NCI-H524 treated with DMSO at 0.1 percent for 48 hours (cell line): ENCODE results near the gene HTR3D.
"Not testable (repeated sequence)": the region's sequence is repeated elsewhere in the genome, so short reads cannot be mapped to it uniquely, and the experiment has no call there.

Experiments
- DNase-seq: peaks from one replicate; lab custom pipeline; 2025; lab: John Stamatoyannopoulos, UW

The HTR3D gene, protein sequence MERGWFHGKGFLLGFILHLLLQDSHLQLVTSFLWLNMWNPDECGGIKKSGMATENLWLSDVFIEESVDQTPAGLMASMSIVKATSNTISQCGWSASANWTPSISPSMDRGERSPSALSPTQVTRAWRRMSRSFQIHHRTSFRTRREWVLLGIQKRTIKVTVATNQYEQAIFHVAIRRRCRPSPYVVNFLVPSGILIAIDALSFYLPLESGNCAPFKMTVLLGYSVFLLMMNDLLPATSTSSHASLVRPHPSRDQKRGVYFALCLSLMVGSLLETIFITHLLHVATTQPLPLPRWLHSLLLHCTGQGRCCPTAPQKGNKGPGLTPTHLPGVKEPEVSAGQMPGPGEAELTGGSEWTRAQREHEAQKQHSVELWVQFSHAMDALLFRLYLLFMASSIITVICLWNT

DNA sequence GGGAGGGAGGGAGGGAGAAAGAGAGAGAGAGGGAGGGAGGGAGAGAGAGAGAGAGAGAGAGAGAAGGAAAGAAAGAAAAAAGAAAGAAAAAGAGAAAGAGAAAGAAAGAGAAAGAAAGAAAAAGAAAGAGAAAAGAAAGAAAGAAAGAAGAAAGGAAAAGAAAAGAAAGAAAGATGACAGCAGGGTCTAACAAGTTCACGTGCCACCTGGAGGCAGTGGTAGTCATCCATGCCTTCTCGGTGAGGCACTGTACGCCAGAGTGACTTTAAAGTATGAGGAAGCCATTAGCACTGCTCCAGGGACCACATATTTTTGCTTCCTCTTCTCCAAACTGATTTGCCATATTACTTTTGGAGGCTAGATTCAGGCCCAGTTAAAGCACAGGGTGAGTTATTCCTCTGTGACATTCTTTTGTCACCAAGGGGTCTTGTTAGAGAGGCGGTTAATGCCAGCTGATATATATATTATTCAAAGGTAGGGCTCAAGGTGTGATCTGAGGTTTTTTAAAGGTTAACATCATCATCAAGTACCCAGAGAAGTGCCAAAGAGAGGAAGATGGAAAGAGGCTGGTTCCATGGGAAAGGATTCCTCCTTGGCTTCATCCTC lies at the start of gene HTR3D:
Gene HTR3D (plus strand): TSS at position 556 of the 606 bp plus-strand sequence. CDS start 0 bp downstream, at position 556.
- DNase-seq: no peak

DNA sequence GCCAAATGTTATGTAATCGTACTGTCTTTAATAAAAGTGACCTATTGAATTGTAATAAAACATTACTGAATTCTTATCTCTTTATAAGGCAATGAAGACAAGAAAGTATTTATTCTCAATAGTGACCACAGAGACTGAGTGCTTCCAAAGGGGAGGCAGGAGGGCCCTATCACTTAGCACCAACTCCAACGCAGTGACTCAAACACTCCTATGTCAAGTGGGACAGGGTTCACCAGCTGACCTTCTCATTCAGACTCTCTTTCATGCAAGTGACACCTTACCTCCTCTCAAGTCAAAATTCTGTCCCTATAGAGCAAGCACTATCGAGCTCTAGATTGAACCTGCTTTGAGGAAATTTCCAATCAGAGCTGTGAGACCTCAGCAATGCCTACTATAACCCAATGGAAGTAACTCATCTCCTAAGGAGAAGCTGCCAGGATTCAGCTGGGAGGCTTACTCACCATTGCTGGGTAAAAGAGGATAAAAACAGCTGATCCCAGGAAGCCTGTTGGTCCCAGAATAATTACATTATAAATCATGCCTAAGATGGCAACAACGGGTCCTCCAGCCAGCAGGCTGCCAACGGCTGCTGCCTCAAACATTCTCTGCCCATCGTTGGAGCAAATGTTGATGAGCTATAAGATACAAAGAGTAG lies 49.4 kb upstream of the HTR3D start:
- no peak for DNase-seq

DNA sequence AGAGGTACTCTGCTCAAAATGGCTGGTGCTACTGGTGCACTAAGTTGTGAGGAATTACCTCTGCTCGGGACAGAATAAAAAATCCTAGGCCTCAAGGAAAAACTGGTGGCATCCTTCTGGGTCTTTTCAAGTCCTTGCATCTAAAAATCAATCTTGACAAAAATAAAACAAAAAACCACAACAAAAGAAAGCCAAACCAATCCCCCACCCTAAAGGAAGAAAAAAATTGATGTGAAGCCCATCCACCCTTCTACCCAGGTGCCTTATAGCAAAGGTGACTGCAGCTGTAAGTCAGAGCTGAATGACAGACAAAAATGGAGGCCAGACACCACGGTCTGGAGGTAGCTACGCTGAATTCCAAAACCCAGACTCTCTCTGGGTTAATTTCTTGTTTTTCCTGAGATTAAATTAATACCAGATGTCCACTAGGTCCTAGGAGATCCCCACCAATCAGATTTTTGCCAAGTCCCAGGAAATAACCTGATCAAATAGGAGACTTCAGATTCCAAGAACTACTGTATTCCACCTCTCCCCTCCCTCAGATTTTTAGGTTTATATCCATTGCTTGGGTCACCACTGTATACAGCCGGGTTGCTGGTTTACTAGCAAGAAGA lies 47.3 kb upstream of the HTR3D start:
- no peak for DNase-seq

DNA sequence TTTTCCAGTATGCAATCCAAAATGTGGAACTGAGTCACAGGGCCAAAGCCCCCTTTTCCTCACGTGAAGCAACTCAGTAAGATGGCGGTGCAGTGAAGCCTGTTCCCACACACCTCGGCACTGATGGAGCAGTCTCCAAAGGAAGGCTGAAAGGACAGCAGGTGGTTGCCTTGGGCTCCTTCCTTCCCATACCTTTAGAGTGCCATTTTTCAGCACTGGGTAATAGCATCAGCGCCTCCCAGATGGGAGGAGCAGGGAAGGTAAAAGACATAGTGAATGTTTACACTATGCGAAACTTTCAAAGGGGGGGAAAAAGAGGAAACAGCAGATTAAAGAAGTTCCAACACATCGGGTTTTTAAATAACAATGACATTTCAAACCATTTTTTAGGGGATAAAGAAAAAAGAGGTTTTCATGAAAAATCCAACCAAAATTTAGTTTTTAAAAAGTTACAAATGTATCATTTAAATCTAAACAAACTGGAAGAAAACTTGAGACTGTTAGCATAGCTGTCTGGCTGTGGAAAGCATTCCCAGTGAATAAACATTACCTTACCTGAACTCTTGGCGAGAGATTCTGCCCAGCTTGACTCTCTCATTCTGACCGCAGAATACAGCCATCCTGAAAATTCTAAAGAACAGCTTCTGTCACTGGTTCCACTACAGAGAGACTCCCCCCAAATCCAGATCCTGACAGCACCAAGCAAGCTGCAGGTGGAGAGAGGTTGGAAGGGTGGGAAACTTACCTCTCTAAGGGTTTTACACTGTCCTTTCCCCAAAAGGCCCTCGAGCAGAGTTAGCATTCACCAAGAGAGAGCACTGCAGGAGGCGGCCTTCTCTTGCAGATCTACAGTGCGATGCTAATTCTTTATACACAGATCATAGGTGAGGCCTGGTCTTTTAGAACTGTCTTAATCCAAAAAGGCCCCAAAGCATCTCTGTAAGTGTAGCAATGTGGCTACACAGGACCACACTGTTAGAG lies 46.5 kb upstream of the HTR3D start:
- no peak for DNase-seq

DNA sequence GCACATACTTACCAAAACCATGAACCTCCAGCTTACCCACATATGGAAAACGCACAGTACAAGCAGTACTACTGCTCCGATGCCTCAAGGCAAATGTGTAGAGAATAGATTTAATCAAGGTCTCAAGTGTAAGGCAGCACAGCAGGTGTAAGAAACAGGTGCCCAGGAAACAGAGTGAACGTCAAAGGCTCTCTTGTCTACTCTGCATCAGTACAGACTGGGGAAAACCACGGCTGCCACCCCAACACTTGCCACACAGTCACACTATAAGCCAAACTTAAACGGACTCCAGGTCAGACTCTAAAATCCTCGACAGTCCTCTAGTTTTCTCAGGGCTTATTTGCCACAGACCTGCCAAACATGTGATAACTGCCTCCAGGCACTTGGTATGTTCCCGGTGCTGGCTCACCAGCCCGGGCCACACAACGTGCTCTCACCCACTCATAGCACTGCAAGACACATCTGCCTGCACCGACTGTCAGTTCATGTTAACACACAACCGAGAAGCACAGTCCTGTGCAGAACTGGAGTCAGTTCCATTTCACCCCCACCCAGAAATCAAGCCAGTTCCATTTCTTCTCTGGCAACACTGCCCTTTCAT lies 44.4 kb upstream of the HTR3D start:
- DNase-seq: no peak

DNA sequence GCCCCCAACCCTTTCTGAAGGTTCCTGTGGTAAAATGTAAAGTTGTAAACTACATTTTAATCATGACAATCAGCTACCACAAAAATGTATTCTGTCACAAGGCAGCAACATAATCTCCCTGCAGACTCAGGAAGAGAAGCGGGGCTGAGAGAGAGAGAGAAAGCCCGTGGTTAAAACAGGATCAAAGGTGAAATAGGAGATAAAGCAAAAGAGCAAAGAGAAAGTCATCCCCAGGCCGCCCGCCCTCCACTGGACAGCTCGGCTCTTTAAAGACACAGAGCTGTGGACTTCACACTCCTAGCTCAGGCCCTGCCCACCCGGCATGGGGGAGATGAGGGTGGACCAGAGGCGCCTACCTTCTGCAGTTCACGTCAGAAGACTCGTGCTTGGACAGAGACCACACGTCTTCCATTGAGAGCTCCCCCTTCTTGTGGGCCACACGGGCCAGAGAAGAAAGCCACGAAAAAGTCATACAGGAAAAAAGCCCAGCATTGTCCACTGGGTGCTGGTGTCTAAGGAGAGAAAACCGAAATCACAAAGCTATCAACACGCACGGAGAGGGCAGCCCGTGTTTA lies 43.2 kb upstream of the HTR3D start:
- DNase-seq: no peak

DNA sequence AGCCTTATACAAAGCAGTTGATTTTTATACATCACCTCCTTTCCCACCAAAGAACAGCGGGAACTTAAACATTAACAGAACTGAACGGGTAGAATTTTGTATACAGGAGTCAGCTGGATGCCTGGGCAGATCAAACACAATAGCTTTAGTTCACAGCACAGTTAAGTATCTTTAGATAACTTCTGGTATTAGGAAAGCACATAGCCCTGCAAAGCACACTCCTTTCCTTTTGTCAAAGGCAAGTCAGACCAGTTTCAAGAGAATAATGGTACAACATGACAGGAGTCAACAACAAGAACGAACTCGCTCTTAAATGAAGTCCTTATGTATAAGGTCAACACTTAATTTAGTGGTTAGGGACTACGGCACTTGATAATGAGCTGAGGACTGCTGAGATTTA lies 40.1 kb upstream of the HTR3D start:
- DNase-seq: no peak

DNA sequence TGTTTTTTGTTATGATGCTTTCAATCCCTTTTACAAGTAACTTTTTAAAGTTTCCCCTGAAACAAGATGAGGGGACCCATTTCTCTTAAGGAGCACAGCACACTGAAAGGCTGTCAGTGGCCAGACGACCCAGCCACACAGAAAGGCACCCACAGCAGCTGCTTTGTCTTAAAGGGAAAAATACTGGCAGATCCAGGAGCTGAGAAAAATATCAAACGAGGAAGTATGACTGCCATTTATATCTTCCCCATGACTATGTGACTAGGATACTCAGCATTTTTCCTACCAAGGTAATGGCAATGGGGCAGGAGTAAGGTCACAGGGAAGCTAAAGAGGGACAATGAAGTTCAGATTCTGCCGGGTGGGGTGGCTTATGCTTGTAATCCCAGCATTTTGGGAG lies 29.8 kb upstream of the HTR3D start:
- DNase-seq: no peak

DNA sequence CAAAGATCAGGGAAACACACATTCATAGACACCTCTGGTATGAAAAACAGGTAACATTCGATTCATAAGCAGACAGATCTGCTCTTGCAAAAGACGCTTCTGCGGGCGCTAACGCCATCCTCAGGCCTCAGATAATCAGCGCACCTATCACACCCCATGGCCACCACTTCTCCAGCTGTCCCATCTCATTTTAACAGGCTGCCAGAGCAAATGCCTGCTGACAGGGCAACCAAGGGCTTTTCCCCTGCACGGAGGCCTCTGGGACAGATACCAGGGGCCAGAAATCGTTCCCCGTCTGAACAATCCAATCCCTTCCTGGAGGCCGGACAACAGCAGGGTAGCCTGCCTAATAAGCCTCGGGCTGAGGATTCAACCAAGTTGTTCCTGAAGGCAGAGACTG lies 29.1 kb upstream of the HTR3D start:
- DNase-seq: no peak

DNA sequence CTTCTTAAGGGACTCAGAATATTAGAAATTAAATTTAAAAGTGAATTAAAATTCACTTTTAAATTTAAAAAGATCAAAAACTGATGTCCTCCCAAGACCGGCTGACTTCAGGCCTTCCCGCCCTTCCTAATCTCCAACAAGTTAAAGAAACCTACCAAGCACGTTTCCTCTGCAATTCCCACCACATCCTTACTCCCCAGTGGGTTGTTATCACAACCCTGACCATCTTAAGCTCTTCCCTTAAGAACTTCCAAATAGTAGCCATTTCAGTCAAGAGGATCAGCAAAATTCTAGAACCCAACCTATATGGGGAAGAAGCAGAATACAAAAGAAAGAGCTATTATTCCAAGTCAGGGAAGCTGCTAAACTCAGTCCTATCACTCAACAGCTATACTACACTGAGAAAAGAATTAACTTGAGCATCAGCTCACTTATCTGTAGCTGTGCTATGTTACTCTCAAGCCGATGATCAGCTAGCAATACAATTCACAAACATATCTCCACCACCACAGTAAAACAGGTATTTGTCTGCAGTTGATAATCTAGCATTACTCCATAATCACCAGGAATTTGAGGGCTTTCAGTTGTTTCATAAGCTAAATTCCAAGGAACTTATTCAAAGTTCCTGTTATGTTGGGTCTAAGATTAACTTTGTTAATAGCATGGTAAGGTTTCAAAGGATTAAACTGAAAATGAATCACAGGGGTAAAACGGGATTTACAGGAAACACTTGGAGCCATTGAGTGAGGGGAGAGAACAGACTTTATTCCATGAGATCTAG lies 28.2 kb upstream of the HTR3D start:
- no peak for DNase-seq

DNA sequence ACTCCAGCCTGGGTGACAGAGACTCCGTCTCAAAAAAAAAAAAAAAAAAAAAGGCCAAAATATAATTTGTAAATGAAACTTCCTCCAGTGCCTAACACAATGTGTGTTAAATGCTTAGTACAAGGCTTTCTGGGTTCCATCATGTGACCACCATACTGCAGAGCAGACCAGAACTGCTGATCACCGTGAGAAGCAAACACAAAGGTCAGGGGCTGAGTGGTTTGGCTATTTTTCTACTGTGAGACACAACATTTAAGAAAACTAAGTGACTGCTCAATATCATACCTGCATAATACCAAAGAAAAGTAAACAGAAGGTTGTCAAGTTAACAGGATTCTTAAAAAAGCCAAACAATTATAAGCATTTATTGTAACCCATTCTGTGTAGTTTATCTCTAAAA lies 27.1 kb upstream of the HTR3D start:
- DNase-seq: no peak

DNA sequence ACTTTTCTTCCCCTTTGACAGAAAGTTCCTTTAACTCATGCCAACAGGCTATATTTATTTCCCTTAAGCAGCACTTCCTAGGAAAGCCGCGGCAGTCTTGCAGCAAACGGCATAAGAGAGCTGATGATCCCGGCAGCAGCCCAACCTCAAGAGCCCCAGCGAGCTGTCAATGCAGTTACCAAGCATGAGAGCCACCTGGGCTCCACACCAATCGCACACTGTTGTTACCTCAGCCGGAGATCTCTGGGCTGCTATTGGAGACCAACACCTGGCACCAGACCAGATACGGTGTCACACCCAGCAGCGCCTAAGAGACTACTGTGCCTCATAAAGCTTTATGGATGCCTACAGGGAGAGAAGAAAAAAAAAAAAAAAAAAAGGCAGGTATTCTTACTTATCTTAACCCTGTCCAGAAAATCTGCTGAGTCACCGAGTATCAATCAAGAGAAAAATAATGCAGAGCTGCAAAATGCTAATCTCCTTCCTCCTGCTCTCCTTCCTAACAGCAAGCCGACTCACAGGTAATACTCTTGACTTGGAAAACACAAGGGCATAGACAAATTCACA lies 25.5 kb upstream of the HTR3D start:
- DNase-seq: peak; percentile 90

DNA sequence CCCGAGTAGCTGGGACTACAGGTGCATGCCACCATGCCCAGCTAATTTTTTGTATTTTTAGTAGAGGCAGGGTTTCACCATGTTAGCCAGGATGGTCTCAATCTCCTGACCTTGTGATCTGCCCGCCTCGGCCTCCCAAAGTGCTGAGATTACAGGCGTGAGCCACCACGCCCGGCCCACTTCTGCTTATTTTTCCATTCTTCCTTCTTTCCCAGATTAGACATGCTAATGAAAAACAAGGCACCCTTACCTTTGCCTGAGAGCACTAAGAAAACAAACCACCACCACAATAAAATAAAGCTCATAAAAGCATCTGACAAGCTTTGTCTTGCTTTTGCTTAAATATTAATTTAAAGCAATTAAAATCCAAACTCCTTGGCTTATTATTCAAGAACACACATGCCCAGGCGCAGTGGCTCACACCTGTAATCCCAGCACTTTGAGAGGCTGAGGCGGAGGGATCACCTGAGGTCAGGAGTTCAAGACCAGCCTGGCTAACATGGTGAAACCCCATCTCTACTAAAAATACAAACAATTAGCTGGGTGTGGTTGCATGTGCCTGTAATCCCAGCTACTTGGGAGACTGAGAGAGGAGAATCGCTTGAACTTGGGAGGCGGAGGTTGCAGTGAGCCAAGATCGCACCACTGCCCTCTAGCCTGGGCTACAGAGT lies 24.3 kb upstream of the HTR3D start:
- not testable (repeated sequence) for DNase-seq

DNA sequence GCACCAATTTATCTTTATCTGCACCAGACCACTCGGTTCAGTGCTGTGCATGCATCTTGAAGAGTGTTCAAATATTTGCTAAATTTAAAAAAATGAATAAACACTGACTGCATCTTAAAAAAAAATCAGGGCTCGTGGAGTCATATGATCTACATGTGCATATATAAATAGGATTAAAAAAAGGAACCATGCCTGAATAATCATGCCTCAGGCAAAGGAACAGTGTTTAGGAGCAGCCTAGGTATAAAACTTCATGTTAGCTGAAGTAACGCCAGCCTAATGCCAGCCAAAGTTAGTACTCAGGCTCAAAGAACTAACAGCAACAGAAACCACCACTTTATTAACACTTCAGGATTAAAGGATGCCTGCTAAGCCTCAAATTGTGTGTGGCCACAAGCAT lies 23.4 kb upstream of the HTR3D start:
- no peak for DNase-seq

DNA sequence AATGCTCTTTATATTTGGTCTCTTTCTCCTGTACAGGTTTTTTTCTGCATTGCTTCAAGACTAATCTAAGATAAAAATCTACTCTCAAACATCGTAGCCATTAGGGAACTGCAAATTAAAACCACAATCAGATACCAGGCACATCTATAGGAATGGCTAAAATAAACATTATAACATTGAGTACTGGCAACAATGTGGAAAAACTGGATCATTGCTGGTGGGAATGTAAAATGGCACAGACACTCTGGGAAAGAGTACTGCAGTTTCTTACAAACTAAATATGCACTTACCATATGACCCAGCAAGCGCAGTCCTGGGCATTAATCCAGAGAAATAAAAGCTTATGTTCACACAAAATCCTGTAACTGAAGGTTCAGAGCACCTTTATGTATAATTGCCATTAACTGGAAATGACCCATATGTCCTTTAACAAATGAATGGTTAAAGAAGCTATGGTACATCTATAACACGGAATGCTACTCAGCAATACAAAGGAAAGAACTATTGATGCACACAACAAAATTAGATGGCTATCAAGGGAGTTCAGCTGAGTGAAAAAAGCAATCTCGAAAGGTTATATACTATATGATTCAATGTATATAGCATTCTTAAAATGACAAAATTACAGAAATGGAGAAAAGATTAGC lies 20.2 kb upstream of the HTR3D start:
- DNase-seq: no peak

DNA sequence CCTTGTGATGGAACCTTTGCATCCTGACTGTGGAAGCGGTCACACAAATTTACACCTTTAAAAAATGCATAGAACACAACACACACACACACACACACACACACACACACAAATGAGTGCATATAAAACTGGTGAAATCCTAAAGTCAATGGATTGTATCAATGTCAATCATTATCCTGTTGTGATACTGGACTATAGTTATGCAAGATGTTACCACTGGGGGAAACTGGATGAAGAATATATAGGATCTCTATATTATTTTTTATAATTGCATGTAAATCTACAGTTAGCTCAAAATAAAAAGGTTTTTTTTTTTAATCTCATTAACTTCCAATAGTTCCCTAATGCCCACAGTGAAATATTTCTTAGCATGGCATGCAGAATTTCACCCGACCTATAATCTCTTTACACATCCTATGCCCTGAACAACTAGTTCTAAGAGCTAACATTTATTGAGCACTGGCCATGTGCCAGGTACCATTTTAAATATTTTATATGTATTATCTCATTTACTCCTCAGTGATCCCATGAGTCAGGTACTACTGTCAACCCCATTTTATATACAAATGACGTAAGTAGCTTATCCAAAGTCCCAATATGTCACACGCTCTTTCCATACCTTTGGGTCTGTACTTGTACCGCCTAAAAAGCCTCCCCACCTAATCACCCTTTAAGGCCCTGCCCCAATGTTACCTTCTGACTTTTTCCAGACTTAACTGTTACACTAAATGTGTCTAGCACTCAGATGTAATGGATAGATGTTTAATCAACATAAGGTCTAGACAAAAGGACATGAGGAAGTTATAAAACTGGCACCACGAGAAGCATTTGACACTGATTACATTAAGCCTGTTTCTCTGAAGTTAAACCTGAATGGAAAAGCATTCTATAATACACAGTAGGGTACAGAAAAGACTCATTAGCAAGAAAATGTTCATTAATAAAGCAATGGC lies 19.3 kb upstream of the HTR3D start:
- no peak for DNase-seq

DNA sequence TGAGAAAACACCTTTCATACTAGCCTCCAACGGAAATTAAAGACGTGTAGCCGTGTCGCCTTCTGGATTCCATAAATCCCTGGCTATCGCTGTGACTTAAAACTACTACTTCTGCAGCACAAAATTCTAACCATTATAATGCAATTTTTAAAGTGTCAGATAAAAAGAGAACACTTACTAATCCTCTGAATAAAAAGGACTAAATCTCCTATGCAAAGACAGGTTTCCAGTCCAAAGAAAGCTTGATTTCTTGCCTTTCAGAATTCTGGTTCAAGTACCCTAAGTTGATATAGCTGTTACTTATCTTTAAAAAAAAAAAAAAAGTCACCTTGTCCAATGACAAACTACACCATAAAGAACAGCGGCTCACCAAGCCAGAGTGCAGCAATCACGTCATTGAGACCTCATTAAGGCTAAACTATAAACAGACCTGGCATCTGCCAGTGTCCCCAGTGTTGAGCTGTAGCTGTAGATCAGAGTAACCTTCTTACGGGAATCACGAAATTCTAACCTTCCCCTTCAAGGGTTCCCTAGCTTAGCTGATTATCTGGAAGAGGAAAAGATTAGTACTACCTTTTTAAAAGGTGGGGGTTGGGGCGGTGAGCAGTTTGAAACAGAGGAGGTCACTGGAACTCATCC lies 16.0 kb upstream of the HTR3D start:
- peak; percentile 98 for DNase-seq
